Measurements from ENCODE around the gene CHSY1. TPM values are rescaled to one million over a fixed set of nuclear protein-coding genes. Genes with fewer than 3 reads are reported as not detected.
"Not testable (repeated sequence)": the region's sequence is repeated elsewhere in the genome, so short reads cannot be mapped to it uniquely, and the experiment has no call there.

Gene CHSY1
- total RNA-seq, 1 donor from 2014 or later, result 43.0 TPM

DNA sequence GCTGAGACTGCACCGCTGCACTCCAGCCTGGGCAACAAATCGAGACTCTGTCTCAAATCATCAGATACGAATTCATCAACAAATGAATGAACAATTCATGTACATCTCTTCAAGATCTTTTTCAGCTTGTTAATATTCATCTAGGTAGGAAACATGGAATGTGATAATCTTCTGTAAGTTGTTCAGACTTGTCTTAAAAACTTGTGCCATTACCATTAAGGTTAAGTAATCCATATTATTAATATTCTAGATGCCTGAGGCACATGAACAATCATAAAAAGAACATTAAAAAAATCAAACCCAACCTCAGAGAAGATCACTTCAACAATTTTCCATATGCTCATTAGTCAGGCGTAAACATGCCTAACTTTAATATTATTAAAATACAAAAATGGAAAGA is 36.2 kb downstream of the CHSY1 start:
- TF ChIP-seq, protein P1, sequence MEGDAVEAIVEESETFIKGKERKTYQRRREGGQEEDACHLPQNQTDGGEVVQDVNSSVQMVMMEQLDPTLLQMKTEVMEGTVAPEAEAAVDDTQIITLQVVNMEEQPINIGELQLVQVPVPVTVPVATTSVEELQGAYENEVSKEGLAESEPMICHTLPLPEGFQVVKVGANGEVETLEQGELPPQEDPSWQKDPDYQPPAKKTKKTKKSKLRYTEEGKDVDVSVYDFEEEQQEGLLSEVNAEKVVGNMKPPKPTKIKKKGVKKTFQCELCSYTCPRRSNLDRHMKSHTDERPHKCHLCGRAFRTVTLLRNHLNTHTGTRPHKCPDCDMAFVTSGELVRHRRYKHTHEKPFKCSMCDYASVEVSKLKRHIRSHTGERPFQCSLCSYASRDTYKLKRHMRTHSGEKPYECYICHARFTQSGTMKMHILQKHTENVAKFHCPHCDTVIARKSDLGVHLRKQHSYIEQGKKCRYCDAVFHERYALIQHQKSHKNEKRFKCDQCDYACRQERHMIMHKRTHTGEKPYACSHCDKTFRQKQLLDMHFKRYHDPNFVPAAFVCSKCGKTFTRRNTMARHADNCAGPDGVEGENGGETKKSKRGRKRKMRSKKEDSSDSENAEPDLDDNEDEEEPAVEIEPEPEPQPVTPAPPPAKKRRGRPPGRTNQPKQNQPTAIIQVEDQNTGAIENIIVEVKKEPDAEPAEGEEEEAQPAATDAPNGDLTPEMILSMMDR (conservative IDR thresholded peaks at IDR 0.05), result no peak
- H3K4me3 Mint-ChIP-seq, result no peak overlapping the region
- no peak for DNase-seq (ENCODE audit: extremely low spot score, unreplicated experiment)
- H3K27me3 Mint-ChIP-seq, result no peaks in the 10 kb centered on the region
- H3K9me3 Mint-ChIP-seq, result no peaks in the 10 kb centered on the region
- no peak overlapping the region for H3K27ac Mint-ChIP-seq
- peaks cover 31% of the 10 kb centered on the region for H3K36me3 Mint-ChIP-seq
- peaks cover 62% of the 10 kb centered on the region for H3K4me1 Mint-ChIP-seq (ENCODE audit: unreplicated experiment)

DNA sequence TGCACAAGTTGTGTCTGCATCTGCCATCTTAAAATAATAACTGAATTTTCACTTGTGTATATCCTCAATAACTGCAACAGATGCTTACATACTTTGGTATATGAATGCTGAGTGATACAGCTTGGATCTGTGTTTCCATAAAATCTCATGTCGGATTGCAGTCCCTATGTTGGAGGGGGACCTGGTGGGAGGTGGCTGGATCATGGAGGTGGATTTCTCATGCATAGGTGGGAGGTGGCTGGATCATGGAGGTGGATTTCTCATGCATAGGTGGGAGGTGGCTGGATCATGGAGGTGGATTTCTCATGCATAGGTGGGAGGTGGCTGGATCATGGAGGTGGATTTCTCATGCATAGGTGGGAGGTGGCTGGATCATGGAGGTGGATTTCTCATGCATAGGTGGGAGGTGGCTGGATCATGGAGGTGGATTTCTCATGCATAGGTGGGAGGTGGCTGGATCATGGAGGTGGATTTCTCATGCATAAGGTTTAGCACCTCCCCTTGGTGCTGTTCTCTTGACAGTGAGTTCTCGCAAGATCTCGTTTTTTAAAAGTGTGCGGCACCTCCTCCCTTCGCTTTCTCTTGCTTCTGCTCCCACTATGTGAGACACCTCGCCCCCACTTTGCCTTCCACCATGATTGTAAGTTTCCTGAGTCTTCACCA is 37.3 kb downstream of the CHSY1 start:
- H3K4me3 Mint-ChIP-seq; DNase-seq (ENCODE audit: extremely low spot score, unreplicated experiment); H3K9me3 Mint-ChIP-seq; H3K27me3 Mint-ChIP-seq: not testable (repeated sequence)
- peak overlapping the region; percentile 16 for H3K27ac Mint-ChIP-seq
- peaks cover 24% of the 10 kb centered on the region for H3K36me3 Mint-ChIP-seq
- peaks cover 64% of the 10 kb centered on the region for H3K4me1 Mint-ChIP-seq (ENCODE audit: unreplicated experiment)

DNA sequence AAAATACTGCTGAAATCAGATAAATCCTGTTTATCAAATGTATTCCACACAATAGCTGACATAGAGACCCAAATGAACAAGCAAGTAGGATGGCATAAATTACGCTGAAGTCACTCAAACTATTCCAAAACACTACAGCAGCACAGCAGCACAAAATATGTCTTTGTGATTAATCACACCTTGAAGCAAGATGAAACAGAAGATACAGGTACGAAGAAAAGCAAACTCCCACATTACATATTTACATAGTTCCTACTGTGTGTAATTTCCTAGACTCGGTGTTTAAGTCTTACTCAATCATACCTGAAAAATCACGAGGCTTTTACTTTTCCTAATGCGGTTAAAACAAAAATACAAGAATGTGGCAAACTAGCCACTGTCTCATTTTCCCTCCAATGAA is 38.3 kb downstream of the CHSY1 start:
- no peak overlapping the region for H3K4me3 Mint-ChIP-seq
- no peak for DNase-seq (ENCODE audit: extremely low spot score, unreplicated experiment)
- H3K27me3 Mint-ChIP-seq, result no peaks in the 10 kb centered on the region
- H3K9me3 Mint-ChIP-seq, result no peaks in the 10 kb centered on the region
- TF ChIP-seq, protein P1 (conservative IDR thresholded peaks at IDR 0.05), result no peak
- no peak overlapping the region for H3K27ac Mint-ChIP-seq
- H3K4me1 Mint-ChIP-seq (ENCODE audit: unreplicated experiment), result peaks cover 64% of the 10 kb centered on the region
- peaks cover 21% of the 10 kb centered on the region for H3K36me3 Mint-ChIP-seq

DNA sequence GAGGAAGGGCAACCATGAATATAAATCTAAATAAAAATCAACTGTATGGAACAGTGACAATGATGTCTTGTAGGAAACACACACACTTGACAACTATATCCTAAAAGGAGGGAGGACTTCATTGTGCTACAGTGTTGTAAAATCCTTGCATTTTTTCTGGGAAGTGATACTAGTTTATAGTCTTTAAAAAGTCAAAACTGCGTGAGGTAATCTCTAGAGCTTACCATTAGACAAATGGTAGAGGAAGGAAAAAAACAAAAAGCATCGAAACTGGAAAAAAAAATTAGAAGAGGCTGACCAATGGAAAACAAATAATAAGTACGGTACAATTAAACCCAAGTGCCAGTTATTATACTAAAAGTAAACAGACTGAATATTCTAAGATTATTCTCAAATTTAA is 38.7 kb downstream of the CHSY1 start:
- no peak for DNase-seq (ENCODE audit: extremely low spot score, unreplicated experiment)
- Mint-ChIP-seq H3K4me1 (ENCODE audit: unreplicated experiment) (peaks cover 64% of the 10 kb centered on the region), H3K27me3 (no peaks in the 10 kb centered on the region), H3K4me3 (no peak overlapping the region), H3K36me3 (peaks cover 21% of the 10 kb centered on the region), H3K27ac (no peak overlapping the region), H3K9me3 (no peaks in the 10 kb centered on the region)
- TF ChIP-seq, protein P1 (conservative IDR thresholded peaks at IDR 0.05), result no peak

DNA sequence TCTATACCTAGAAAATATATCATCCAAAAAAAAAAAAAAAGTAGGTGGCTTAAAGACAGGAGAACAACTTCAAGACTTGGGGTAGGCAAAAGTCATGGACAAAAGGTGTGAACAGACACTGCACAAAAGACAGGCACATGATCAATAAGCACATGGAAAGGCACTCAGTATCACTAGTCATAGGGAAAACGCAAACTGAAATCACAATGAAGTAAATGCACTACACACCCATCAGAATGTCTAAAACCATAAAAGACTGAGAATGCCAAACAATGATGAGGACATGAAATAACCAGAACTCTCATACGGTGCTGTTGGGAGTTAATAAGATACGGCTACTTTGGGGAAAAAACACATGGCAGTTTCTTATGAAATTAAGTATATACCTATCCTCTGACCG is 40.0 kb downstream of the CHSY1 start:
- TF ChIP-seq, protein P1 (conservative IDR thresholded peaks at IDR 0.05), result no peak
- H3K36me3 Mint-ChIP-seq, result peaks cover 15% of the 10 kb centered on the region
- no peak for DNase-seq (ENCODE audit: extremely low spot score, unreplicated experiment)
- H3K4me1 Mint-ChIP-seq (ENCODE audit: unreplicated experiment), result peaks cover 61% of the 10 kb centered on the region
- H3K27ac Mint-ChIP-seq, result no peak overlapping the region
- H3K9me3 Mint-ChIP-seq, result no peaks in the 10 kb centered on the region
- H3K27me3 Mint-ChIP-seq, result no peaks in the 10 kb centered on the region
- H3K4me3 Mint-ChIP-seq, result no peak overlapping the region

DNA sequence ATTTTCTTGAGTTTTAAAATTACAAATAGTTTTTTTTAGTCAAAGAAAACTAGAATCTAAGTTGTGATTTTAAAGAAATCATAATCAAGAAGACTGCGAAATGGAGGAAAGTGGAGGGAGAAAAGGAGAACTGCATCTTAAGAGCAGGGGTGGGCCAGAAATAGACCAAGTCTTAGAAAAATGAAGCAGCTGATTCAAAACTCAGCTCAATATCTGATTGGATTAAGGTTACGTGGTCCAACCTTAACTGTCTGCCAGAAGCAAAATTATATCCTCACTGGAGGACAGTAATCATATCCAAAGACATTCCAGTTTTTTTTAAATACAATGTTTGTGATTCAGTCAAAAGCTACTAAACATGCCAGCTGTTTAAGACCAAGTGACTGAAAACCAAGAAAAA is 41.4 kb downstream of the CHSY1 start:
- peaks cover 66% of the 10 kb centered on the region for H3K4me1 Mint-ChIP-seq (ENCODE audit: unreplicated experiment)
- no peak overlapping the region for H3K27ac Mint-ChIP-seq
- H3K4me3 Mint-ChIP-seq, result no peak overlapping the region
- H3K27me3 Mint-ChIP-seq, result no peaks in the 10 kb centered on the region
- H3K36me3 Mint-ChIP-seq, result peaks cover 10% of the 10 kb centered on the region
- H3K9me3 Mint-ChIP-seq, result no peaks in the 10 kb centered on the region
- TF ChIP-seq, protein P1 (conservative IDR thresholded peaks at IDR 0.05), result no peak
- DNase-seq (ENCODE audit: extremely low spot score, unreplicated experiment), result no peak
